Sigmoid colon (tissue), 7 donors: ENCODE data around the gene MMP19. TPM values are rescaled to one million over a fixed set of nuclear protein-coding genes. Genes with fewer than 3 reads are reported as not detected.

Source experiments
- DNase-seq: peaks from one replicate; pipeline ENCODE4 v3.0.0-alpha.2; 2019
- H3K27ac ChIP-seq, 4 donors: fragments of 200-600 bp; sonication (generic); one replicate each; pipeline ENCODE4 v1.5.1; 2016 to 2019; ENCODE audit warnings: mild to moderate bottlenecking in 1 of 4
- H3K27me3 ChIP-seq, 3 donors: fragments of 200-600 bp; sonication (generic); one replicate each; pipeline ENCODE4 v1.5.1; 2019; ENCODE audit warnings: mild to moderate bottlenecking in 1 of 3
- H3K36me3 ChIP-seq, 4 donors: fragments of 200-600 bp; sonication (generic); one replicate each; pipeline ENCODE4 v1.5.1; 2016 to 2019
- H3K4me1 ChIP-seq, 4 donors: fragments of 200-600 bp; sonication (generic); one replicate each; pipeline ENCODE4 v1.5.1; 2017 to 2019
- H3K4me3 ChIP-seq, 4 donors: fragments of 200-600 bp; sonication (generic); one replicate each; pipeline ENCODE4 v1.5.1; 2017 to 2019; ENCODE audit warnings: mild to moderate bottlenecking in 2 of 4, moderate library complexity in 1 of 4
- H3K9me3 ChIP-seq, 4 donors: fragments of 200-600 bp in 3 of 4; sonication (generic) in 3 of 4; one replicate each; pipeline versions ENCODE4 v1.5.1 to v1.6.1; 2013 to 2019
- EP300 ChIP-seq, 4 donors: sonication (generic); formaldehyde crosslinking; IDR thresholded peaks; one replicate each; pipeline ENCODE4 v1.6.1; 2017; ENCODE audit warnings: antibody characterized with exemption in 4 of 4
- POLR2A ChIP-seq, 2 donors: fragments of 450-650 bp; IDR thresholded peaks; one replicate each; pipeline ENCODE4 v1.6.1; 2016; ENCODE audit warnings: antibody characterized with exemption in 2 of 2, mild to moderate bottlenecking in 2 of 2, moderate library complexity in 2 of 2
- POLR2AphosphoS5 ChIP-seq, 4 donors: sonication (generic); formaldehyde crosslinking; IDR thresholded peaks; one replicate each; pipeline ENCODE4 v1.6.1; 2017; ENCODE audit warnings: antibody characterized with exemption in 4 of 4
- WGBS, 2 donors: extraction: QIAGEN DNeasy Blood & Tissue Kit; methylation state at CpG; one replicate each; pipeline ENCODE4 v1.1.7; 2013; 5-methylcytosine and 5-hydroxymethylcytosine counted together
- intact Hi-C: fragments of 100-400 bp; cut with DNase I; formaldehyde crosslinking; loops from one replicate; pipeline ENCODE4 v1.15.1; 2023
- polyA plus RNA-seq, 3 donors: library from polyadenylated mRNA; stranded (reverse); fragments of 200-250 nt; gene quantifications; one replicate each; pipeline ENCODE4 v1.2.3, GENCODE V29; 2013
- total RNA-seq, 4 donors: library from RNA; depleted of rRNA; stranded (reverse); fragments of >200 nt; gene quantifications; one replicate each; pipeline ENCODE4 v1.1.0, GENCODE V29; 2016
- TF ChIP-seq, protein P1 (sequence below), 4 experiments: fragments of 450-650 bp in 3 of 4; fragments of 200-600 bp in 1 of 4; IDR thresholded peaks; one replicate each; pipeline ENCODE4 v1.5.1; 2016 to 2019; ENCODE audit warnings: antibody characterized with exemption in 4 of 4, mild to moderate bottlenecking in 3 of 4, moderate library complexity in 2 of 4
- donor health status: healthy with polysubstance abuse.
- donor health status: Bipolar disorder and iron deficiency.
- donor health status: healthy.

The MMP19 gene, protein sequence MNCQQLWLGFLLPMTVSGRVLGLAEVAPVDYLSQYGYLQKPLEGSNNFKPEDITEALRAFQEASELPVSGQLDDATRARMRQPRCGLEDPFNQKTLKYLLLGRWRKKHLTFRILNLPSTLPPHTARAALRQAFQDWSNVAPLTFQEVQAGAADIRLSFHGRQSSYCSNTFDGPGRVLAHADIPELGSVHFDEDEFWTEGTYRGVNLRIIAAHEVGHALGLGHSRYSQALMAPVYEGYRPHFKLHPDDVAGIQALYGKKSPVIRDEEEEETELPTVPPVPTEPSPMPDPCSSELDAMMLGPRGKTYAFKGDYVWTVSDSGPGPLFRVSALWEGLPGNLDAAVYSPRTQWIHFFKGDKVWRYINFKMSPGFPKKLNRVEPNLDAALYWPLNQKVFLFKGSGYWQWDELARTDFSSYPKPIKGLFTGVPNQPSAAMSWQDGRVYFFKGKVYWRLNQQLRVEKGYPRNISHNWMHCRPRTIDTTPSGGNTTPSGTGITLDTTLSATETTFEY
- total RNA-seq (10 to 100 TPM in 1 of 4 donors, 1 to 10 TPM in 3; 6.0 to 18.0 (median 7.5) TPM), polyA plus RNA-seq (1 to 10 TPM; 1.2 to 6.0 (median 2.1) TPM)

DNA sequence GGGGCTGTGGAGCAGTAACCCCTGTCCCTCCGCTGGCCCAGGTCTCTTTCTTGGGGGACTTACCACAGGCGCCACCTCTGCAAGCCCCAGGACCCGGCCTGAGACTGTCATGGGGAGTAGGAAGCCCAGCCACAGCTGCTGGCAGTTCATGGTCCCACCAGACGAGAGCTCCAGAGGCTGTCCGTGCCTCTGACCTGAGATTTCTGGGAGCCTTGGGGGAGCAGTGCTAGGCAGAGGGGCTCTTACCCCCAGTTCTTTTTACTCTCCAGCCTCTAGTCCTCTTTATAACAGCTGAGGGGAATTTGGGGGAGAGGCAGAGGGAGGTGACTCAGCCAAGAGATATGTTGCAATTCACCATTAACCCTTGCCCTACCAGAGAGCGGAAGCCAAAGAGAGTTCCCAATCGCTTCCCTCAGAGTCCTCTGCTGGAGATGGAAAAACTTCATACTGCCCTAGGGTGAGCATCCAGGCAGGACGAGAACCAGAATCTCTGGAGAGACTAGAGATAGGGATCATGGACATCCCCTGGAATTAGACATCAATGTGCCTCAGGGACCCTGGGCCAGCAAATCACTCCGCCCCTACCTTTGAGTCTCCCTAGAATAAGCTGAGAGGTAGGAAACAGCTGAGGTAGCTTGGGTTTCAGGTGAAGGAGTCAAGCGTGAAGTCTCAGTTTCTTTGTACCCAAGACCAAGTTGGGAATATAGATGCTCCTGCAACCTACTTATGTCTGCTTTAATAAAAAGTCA is at the start of gene MMP19:
MMP19 (minus strand) TSS at position 256 of the 749 bp plus-strand sequence; CDS start at position 150, 106 bp downstream.
- Histone ChIP-seq H3K36me3 (no peaks in the 10 kb centered on the region), H3K9me3 (no peaks in the 10 kb centered on the region), H3K27ac (peak within 1 kb of the TSS; percentile 41 to 67 (median 55)), H3K4me3 (peak within 1 kb of the TSS; percentile 30 to 43 (median 42)), H3K27me3 (no peaks in the 10 kb centered on the region), H3K4me1 (peaks cover 0 to 11% (median 4%) of the 10 kb centered on the region in 4 donors)
- whole genome bisulfite sequencing, 2 donors = 69 to 70% methylated on average over 10 of the region's 10 CpGs
- intact Hi-C loops = no loop called here
- DNase-seq = peak; percentile 76
- peak; percentile 25 to 58 (median 46) for TF ChIP-seq POLR2AphosphoS5 (IDR thresholded peaks at IDR 0.05)
- no peak for TF ChIP-seq EP300 (IDR thresholded peaks at IDR 0.05)
- TF ChIP-seq POLR2A (IDR thresholded peaks at IDR 0.05) = peak in 1 of 2 donors; percentile 34
- TF ChIP-seq, protein P1, sequence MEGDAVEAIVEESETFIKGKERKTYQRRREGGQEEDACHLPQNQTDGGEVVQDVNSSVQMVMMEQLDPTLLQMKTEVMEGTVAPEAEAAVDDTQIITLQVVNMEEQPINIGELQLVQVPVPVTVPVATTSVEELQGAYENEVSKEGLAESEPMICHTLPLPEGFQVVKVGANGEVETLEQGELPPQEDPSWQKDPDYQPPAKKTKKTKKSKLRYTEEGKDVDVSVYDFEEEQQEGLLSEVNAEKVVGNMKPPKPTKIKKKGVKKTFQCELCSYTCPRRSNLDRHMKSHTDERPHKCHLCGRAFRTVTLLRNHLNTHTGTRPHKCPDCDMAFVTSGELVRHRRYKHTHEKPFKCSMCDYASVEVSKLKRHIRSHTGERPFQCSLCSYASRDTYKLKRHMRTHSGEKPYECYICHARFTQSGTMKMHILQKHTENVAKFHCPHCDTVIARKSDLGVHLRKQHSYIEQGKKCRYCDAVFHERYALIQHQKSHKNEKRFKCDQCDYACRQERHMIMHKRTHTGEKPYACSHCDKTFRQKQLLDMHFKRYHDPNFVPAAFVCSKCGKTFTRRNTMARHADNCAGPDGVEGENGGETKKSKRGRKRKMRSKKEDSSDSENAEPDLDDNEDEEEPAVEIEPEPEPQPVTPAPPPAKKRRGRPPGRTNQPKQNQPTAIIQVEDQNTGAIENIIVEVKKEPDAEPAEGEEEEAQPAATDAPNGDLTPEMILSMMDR (IDR thresholded peaks at IDR 0.05) = no peak

DNA sequence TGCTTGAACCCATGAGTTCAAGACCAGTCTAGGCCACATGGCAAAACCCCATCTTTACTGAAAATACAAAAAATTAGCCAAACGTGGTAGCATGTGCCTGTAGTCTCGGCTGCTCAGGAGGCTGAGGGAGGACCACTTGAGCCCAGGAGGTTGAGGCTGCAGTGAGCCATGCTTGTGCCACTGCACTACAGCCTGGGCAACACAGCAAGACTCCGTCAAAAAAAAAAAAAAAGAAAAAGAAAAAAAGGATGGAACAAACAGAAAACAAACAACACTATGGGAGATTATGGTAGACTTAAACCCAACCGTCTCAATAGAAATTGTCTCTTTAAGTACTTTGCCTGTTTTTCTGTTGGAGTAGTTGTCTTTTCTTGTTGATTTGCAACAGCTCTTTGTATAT is 48.6 kb upstream of the MMP19 start:
- intact Hi-C loops = no loop called here
- no peaks in the 10 kb centered on the region for H3K36me3 ChIP-seq
- H3K9me3 ChIP-seq = no peaks in the 10 kb centered on the region
- H3K27me3 ChIP-seq = no peaks in the 10 kb centered on the region
- no peaks in the 10 kb centered on the region for H3K4me1 ChIP-seq
- 94 to 97% methylated on average over 4 of the region's 4 CpGs for WGBS, 2 donors
- DNase-seq = no peak
- no peak overlapping the region for H3K4me3 ChIP-seq
- TF ChIP-seq POLR2A (IDR thresholded peaks at IDR 0.05) (no peak), POLR2AphosphoS5 (IDR thresholded peaks at IDR 0.05) (no peak), EP300 (IDR thresholded peaks at IDR 0.05) (no peak)
- TF ChIP-seq, protein P1 (IDR thresholded peaks at IDR 0.05) = no peak
- H3K27ac ChIP-seq = no peak overlapping the region

DNA sequence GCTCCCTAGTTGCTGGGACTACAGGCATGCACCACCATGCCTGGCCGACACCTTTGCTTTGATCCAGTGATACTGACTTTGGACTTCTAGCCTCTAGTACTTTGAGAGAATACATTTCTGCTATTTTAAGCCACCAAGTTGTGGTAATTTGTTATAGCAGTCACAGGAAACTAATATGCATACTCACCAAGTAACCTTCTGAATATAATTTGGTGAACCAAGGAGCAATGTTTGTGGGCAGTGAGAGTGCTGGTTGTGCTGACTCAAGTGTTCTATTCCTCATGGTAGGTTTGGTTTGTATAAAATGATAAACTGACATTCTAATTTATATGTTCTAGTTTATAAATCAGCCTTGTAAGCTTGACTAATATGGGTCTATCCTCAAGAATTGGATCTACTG is 42.4 kb upstream of the MMP19 start:
- H3K4me1 ChIP-seq = no peaks in the 10 kb centered on the region
- H3K27ac ChIP-seq = no peak overlapping the region
- DNase-seq = no peak
- WGBS, 2 donors = 90 to 94% methylated on average over 1 of the region's 1 CpG
- TF ChIP-seq POLR2A (IDR thresholded peaks at IDR 0.05) (no peak), EP300 (IDR thresholded peaks at IDR 0.05) (no peak), POLR2AphosphoS5 (IDR thresholded peaks at IDR 0.05) (no peak)
- TF ChIP-seq, protein P1 (IDR thresholded peaks at IDR 0.05) = no peak
- H3K9me3 ChIP-seq = no peaks in the 10 kb centered on the region
- H3K36me3 ChIP-seq = no peaks in the 10 kb centered on the region
- no peaks in the 10 kb centered on the region for H3K27me3 ChIP-seq
- intact Hi-C loops = no loop called here
- no peak overlapping the region for H3K4me3 ChIP-seq

DNA sequence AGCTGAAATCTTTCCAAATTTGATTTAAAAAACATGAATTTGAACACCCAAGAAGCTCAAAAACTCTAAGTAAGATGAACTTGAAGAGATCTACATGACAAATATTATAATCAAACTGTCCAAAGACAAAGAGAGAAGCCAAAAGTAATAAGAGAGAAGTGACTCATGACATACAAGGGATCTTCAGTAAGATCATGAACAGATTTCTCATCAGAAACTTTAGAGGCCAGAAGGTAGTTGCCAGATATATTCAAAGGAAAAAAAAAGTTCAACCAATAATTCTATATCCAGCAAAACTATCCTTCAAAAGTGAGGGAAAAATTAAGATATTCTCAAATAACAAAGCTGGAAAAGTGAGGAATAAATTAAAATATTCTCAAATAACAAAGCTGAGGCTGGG is 35.1 kb upstream of the MMP19 start:
- Histone ChIP-seq H3K9me3 (peaks cover 0 to 7% (median 0%) of the 10 kb centered on the region in 4 donors), H3K27ac (no peak overlapping the region), H3K4me1 (no peaks in the 10 kb centered on the region), H3K27me3 (no peaks in the 10 kb centered on the region), H3K36me3 (no peaks in the 10 kb centered on the region), H3K4me3 (no peak overlapping the region)
- TF ChIP-seq POLR2A (IDR thresholded peaks at IDR 0.05) (no peak), EP300 (IDR thresholded peaks at IDR 0.05) (no peak), POLR2AphosphoS5 (IDR thresholded peaks at IDR 0.05) (no peak)
- TF ChIP-seq, protein P1 (IDR thresholded peaks at IDR 0.05) = no peak
- intact Hi-C loops = no loop called here
- DNase-seq = no peak
